PFSK-1 (cell line): ENCODE data around the gene RUNX3.

ENCODE experiments used
- FOXP2 ChIP-seq: optimal IDR thresholded peaks from 2 replicates; pipeline ENCODE3; 2011; ENCODE audit warnings: borderline replicate concordance, control low read depth, inconsistent platforms; ENCODE audit not compliant: insufficient read depth; ENCODE audit errors: extremely low read length, extremely low read depth
- POLR2AphosphoS5 ChIP-seq: IDR thresholded peaks from 2 replicates; pipeline ENCODE4 v1.6.1; 2012; ENCODE audit warnings: low read depth, mild to moderate bottlenecking, control low read depth, low read length, moderate library complexity
- SIN3A ChIP-seq: IDR thresholded peaks from 2 replicates; pipeline ENCODE4 v1.6.1; 2012; ENCODE audit warnings: mild to moderate bottlenecking, low read length, moderate library complexity, borderline replicate concordance; ENCODE audit not compliant: insufficient read depth
- TAF1 ChIP-seq: IDR thresholded peaks from 2 replicates; pipeline ENCODE4 v1.6.1; 2012; ENCODE audit warnings: low read length, control low read depth, borderline replicate concordance; ENCODE audit not compliant: insufficient read depth
- TF ChIP-seq, protein P1 (sequence below), 2 experiments: IDR thresholded peaks; 2 replicates each; pipeline versions ENCODE4 v1.6.1 to v1.8.0; 2011 to 2012; ENCODE audit warnings: low read depth in 2 of 2, low read length in 2 of 2, control low read depth in 1 of 2, inconsistent platforms in 1 of 2, mild to moderate bottlenecking in 1 of 2, moderate library complexity in 1 of 2; ENCODE audit not compliant: insufficient read depth in 1 of 2

Gene RUNX3

DNA sequence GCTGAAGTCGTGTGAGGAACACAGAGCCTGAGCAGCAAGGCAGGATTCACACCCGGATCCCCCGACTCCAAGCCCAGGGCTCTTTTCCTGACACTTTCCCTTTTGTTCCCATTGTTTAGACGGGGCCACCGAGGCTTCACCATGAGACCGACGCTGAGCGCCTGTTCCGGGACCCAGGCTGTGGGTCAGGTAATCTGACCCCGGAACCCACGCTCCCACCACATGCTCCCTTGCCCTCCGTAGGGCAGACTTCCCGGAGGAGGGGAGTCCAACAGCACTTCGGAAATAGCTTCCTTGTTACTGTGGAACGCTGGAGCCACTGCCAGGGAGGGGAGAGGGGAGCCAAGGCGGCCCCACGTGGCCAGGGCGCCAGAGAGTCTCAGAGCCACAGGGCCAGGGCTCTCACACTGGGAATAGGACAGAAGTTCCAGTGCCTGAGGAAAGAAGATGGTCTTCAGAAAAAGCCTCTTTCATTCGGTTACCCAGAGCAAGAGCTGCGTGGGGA is 18.4 kb downstream of the RUNX3 start:
- TF ChIP-seq SIN3A (no peak), FOXP2 (no peak), TAF1 (no peak), POLR2AphosphoS5 (no peak)
- TF ChIP-seq, protein P1, sequence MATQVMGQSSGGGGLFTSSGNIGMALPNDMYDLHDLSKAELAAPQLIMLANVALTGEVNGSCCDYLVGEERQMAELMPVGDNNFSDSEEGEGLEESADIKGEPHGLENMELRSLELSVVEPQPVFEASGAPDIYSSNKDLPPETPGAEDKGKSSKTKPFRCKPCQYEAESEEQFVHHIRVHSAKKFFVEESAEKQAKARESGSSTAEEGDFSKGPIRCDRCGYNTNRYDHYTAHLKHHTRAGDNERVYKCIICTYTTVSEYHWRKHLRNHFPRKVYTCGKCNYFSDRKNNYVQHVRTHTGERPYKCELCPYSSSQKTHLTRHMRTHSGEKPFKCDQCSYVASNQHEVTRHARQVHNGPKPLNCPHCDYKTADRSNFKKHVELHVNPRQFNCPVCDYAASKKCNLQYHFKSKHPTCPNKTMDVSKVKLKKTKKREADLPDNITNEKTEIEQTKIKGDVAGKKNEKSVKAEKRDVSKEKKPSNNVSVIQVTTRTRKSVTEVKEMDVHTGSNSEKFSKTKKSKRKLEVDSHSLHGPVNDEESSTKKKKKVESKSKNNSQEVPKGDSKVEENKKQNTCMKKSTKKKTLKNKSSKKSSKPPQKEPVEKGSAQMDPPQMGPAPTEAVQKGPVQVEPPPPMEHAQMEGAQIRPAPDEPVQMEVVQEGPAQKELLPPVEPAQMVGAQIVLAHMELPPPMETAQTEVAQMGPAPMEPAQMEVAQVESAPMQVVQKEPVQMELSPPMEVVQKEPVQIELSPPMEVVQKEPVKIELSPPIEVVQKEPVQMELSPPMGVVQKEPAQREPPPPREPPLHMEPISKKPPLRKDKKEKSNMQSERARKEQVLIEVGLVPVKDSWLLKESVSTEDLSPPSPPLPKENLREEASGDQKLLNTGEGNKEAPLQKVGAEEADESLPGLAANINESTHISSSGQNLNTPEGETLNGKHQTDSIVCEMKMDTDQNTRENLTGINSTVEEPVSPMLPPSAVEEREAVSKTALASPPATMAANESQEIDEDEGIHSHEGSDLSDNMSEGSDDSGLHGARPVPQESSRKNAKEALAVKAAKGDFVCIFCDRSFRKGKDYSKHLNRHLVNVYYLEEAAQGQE (IDR thresholded peaks at IDR 0.05; ENCODE audit: insufficient read depth in 1 of 2, low read depth in 2 of 2, low read length in 2 of 2) = no peak

DNA sequence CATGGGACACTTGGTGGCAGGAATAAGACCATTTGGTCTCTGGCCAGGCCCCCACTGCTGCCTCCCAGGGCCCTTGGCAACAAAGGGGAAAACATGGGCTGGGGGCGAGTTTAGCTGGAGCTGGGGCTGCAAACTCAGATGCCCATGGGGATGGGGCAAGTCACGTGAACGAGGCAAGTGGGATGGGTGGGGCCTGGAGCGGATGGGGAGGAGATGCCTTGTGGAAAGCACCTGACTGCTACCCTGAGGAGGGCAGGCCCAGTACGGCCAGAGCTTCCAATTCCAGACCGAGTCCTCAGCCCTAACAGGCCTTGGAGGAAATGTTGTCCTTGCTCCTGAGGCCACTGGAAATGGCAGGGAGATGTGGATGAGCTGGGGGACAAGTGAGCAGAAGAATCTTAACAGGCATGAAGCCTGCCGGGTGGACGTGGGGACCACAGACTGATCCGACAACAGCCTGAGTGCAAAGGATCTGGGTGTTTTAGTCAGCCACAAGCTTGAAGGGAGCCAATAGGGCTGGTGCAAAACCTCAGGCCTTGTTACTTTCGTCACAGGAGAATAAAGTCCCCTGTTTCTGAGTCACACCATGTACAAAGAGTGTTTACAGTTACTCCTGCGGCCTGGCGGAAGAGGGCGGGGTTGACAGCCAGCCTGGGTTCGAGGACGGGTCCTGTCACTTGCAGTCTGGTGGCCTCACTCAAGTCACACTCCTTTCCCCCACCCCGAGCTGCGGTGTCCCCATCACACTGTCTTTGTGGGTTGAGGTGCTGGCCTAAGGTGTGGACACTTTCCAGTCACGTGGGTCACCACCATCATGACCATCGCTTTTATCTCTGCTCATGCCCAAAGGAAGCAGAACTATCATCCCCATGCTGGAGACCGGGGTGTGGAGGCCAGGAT is 19.1 kb downstream of the RUNX3 start:
- TF ChIP-seq FOXP2 (peak; percentile 68), POLR2AphosphoS5 (no peak)

GRCh38 chr1:24910210-24910609 is 19.9 kb downstream of the RUNX3 start:
- TF ChIP-seq FOXP2 (no peak), SIN3A (no peak), TAF1 (no peak), POLR2AphosphoS5 (no peak)
- TF ChIP-seq, protein P1 (IDR thresholded peaks at IDR 0.05; ENCODE audit: insufficient read depth in 1 of 2, low read depth in 2 of 2, low read length in 2 of 2) = no peak

DNA sequence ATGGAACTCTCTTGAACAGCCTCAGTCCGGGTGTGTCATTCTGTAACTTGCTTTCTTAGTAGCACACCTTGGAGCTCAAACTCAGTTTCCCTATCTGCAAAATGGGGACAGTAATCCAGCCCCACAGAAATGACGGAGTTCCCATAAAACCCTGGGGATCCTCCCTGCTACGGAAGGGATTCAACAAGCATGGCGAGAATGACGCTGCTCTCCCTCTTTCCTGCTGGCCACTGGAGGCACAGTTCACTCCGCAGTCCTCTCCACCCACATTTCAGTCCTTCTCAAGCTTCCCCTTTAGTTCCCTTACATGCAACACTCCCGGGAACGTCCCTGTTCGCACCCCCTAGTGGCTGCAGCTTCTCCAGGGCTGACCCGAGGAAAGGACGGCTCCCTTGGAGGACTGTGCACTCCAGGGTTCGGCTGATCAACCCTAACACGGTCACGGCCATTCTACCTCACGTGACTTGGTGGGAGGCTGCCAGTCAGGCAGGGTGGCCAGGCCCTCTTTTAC is 20.6 kb downstream of the RUNX3 start:
- TF ChIP-seq FOXP2 (no peak), SIN3A (no peak), POLR2AphosphoS5 (no peak), TAF1 (no peak)
- TF ChIP-seq, protein P1 (IDR thresholded peaks at IDR 0.05; ENCODE audit: insufficient read depth in 1 of 2, low read depth in 2 of 2, low read length in 2 of 2) = no peak

GRCh38 chr1:24908591-24909259 is 21.4 kb downstream of the RUNX3 start:
- no peak for TF ChIP-seq FOXP2
- TF ChIP-seq, protein P1 (IDR thresholded peaks at IDR 0.05; ENCODE audit: insufficient read depth in 1 of 2, low read depth in 2 of 2, low read length in 2 of 2) = no peak
- TF ChIP-seq TAF1 = no peak
- no peak for TF ChIP-seq POLR2AphosphoS5
- TF ChIP-seq SIN3A = no peak
